Central memory CD4-positive, alpha-beta T cell (primary cell): ENCODE measurements around the gene EPAS1.

Source experiments
- DNase-seq: peaks from one replicate; pipeline ENCODE4 v3.0.0; 2022

The EPAS1 gene

DNA sequence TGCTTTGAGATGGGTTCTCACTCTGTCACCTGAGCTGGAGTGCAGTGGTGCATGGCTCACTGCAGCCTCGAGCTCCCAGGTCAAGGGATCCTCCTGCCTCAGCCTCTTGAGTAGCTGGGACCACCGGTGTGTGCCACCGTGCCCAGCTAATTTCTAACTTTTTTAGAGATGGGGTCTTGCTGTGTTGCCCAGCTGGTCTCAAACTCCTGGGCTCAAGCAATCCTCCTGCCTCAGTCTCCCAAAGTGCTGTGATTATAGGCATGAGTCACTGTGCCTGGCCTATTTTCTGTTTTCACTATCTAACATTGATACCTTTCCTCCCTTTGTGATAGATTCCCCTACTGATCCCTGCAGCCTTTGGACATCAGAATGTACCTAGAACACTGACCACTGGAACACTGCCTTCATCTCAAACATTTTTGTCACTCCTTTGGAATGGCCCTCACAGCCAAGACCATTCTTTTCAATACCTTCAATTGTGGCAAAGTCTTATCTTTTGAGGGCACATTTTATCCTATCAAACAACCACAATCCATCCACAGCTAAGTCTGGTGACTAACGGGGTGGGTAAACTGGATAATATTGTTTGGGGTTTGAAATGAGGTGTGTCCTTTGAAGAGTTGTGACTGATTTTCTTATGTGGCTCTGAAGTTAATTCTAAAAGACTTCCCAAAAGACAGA is 43.7 kb downstream of the EPAS1 start:
- DNase-seq = no peak

DNA sequence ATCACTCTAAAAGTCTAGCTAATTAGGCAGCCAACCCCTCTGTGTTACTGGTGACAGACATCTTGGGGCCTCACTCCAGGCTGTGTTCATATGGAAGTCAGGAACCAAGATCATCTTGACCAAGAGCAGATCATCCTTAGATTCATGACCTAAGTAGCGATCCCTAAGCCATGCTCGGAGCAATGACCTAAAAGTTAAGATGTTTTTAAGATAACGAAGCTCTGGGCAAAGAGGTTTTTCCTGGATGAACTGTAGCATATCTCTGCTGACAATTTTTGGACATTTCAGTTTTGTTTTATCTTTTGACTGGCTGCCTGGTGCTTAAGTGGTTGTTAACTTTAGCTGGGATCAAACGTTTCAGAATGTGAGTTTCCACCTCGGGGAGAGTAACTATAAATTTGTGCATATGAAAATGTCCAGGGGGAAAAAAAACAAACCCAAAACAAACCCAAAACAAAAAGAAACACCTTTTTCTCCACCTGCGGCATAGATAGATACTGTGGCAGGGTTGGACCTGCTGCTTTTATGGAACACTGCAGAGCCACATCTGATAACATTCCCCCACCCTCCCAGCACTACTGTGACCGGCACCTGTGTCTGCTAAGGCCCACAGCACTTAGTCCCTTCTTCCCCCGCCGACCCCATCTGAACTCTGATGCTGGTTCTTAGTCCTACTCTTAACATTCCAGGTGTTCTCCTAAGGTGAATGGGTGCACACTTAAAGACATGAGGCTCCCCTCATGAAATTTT is 45.5 kb downstream of the EPAS1 start:
- DNase-seq = no peak

- DNase-seq = no peak
Measured at GRCh38 chr2:46344706-46345105, 47.5 kb downstream of the EPAS1 start.

DNA sequence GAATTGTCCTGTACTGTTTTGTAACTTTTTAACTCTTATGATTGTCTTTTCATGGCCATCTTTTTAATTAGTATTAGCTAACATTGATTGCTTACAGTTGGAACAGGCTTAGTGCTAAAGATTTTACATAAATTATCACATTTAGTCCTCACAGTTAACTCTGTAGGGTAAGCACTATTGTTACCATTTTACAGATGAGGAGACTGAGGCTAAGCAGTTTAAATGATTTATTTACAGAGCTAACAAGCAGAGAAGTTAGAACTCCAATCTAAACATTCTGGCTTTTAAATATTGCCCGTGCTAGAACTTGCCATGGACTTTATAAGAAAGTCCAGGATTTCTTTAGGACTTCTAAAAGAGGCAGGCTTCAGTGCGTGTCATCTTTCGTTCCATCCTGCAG is 48.6 kb downstream of the EPAS1 start:
- DNase-seq = no peak

DNA sequence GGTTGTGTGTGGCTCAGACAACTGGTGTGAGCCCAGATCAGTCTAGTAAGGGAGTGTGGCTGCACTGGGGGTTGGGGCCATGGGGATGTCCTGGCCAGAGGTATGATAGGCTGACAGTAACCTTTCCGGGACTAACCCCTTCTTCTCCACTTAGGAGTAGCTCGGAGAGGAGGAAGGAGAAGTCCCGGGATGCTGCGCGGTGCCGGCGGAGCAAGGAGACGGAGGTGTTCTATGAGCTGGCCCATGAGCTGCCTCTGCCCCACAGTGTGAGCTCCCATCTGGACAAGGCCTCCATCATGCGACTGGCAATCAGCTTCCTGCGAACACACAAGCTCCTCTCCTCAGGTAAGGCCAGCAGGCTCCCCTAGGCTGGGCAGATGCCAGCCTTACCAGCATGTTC is 49.5 kb downstream of the EPAS1 start:
- DNase-seq = no peak

DNA sequence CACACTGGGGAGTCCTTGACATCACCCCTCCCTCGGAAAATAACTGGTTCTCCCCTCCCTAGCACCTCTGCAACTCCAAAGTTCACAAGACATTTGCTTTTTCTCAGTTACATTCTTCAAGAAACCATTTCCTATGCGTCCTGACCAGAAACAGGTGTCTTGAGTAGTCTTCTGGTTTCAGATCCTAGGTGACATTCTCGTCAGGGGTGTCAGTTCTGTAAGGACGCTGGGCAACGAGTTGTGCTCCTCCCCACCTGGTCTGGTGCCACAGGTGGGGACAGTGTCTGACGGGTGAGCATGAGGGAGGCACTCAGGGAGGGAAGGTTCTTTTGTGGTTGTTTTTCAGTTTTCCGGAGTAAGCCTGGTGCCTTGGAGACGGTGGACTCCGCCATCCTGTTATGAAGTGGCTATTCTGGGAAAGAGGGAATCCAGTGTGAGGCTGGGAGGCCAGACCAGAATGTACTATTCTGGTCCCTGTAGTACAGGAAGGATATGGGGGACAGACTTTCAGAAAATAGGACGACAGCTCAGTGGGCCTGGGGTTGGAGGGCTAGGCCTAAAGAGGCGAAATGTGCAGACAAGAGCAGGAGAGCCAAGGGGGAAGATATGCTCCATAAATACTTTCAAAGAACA is 50.6 kb downstream of the EPAS1 start:
- DNase-seq = no peak

DNA sequence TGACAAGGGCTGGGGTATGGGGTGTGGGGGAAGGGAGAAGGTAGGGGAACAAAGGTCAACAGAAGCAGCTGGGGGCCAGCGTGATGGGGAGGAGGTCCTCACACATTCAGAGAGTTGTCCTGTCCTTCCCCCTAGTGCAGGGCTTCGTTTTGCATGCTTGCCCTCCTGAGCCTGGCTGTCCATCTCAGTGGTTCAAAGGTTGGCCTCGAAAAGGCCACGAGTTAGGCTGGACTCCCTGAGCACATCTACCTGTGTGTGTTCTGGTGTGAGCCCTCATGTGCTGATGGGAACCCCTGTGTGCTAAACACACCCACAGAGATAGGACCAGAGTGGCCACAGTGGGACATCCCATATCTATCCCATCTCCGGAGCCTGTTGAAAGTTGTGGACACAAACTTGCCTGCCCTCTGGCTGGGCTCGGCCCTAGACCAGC is 51.9 kb downstream of the EPAS1 start:
- DNase-seq = no peak

GRCh38 chr2:46350029-46350689 is 53.0 kb downstream of the EPAS1 start:
- DNase-seq = peak; percentile 11

GRCh38 chr2:46351098-46351749 is 54.0 kb downstream of the EPAS1 start:
- DNase-seq = peak; percentile 11

- DNase-seq = peak; percentile 70
Measured at GRCh38 chr2:46351750-46352138, 54.5 kb downstream of the EPAS1 start.

- no peak for DNase-seq
Measured at GRCh38 chr2:46352621-46353020, 55.4 kb downstream of the EPAS1 start.

DNA sequence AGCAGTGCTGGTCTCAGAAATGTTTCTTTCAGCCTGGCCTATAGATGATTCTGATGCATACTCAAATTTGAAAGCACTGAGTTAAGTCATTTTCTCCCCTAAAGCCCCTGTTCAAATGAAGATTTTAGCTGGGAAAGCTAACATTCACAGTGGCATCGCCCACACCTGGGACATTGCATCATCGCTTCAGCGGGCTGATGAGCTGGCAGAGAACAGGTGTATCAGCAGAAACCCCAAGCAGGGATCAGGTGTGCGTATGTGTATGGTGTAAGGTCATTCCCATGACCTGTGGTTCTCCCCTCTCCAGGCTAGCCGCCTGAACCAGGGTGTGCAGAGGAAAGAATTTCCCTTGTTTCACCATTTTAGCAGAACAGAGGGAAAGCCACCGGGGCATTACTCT is 56.3 kb downstream of the EPAS1 start:
- DNase-seq = no peak

- DNase-seq = no peak
Measured at GRCh38 chr2:46355756-46356155, 58.5 kb downstream of the EPAS1 start.

DNA sequence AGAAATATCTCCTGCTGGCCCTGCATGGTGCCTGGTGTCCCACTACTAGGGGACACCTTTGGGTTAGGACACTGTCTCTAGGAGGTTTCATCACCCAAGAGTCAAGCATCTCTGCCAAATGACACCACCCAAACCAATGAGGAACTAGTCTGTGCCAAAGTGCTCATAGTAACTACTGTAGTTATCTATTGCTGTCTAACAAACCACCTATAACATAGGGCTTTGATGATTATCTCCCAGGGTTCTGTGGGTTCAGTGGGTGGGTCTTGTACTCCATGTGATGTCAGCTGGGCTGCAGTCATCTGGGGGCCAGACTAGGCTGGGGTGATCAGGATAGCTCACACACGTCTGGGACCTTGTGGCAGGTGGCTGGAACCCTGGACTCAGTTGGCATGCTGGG is 59.8 kb downstream of the EPAS1 start:
- no peak for DNase-seq

GRCh38 chr2:46358713-46359112 is 61.5 kb downstream of the EPAS1 start:
- no peak for DNase-seq

DNA sequence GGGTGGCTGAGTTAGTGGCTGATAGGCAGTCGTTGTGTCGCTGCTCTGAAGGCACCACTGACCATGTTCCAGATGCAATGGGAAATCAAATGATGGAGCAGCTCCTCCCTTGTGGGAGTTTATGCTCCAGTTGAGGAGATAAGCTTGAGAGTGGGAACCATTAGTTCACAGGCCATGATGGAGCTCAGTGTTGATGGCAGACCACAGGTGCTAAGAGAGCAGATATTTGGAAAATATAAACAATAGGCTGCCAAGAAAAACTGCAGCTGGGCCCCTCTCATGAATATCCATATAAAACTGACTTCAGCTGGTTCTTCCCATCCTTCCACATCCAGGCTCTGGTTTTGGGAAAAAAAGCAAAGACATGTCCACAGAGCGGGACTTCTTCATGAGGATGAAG is 63.1 kb downstream of the EPAS1 start:
- no peak for DNase-seq

- no peak for DNase-seq
Measured at GRCh38 chr2:46361920-46362666, 64.9 kb downstream of the EPAS1 start.

DNA sequence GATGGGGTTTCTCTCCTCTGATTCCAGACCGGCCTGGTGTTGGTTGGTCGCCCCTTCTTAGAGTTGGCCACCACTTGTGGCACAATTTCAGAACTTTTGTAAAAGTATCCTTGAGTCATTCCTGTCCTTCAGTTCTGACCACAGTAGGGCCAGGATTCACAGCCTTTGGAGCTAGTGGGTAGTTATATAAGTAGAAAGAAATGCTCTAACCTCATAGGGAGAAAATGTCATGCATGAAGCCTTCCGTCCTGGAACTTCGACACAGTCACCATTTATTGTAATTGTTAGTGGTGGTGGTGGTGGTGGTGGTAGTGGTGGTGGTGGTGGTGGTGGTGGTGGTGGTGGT is 65.4 kb downstream of the EPAS1 start:
- no peak for DNase-seq

GRCh38 chr2:46363535-46364170 is 66.4 kb downstream of the EPAS1 start:
- DNase-seq = no peak

GRCh38 chr2:46364797-46365457 is 67.7 kb downstream of the EPAS1 start:
- DNase-seq = peak; percentile 39
